Measurements from ENCODE around the gene UBE2G1.

The UBE2G1 gene

DNA sequence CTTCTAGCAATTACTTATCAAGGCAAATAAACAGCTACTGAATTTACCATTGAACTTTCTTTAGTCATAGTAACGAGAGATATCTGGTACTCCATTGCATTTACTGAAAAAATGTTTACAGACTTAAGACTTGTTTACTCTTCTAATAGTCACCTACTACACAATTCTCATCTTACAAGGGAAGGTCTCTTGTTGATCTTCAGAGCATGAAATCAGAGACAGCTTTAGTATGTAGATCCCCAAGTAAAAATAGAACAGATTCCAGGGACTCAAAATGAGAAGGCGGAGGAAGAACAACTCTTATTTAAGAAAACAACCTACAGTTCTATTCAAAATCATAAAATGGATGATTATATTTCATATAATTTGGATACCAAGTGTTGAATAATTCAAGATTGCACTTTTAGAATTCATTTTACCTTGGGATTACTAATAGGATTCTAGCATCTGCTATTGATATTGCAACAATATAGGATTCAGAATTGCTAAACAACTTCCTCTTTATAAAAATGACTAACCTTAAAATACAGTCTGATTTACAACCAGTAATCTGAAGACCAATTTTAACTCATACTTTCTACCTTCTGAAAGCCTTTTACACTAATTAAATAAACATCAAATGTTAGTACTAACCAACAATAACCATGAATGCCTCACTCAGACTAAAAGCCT is 20.8 kb downstream of the UBE2G1 start:
- Histone ChIP-seq H3K4me1 (ENCODE audit: control insufficient read depth, insufficient read depth, low read length) (peaks cover 14% of the 10 kb centered on the region), H3K4me3 (ENCODE audit: low read depth, low read length) (no peak overlapping the region), H3K9ac (ENCODE audit: low read depth, low read length) (no peak overlapping the region), H3K36me3 (ENCODE audit: control insufficient read depth, insufficient read depth, low read length) (no peaks in the 10 kb centered on the region), H3K27me3 (ENCODE audit: control insufficient read depth, insufficient read depth, low read length) (no peaks in the 10 kb centered on the region), H3K9me3 (ENCODE audit: control insufficient read depth, insufficient read depth, low read length) (no peaks in the 10 kb centered on the region)

- Histone ChIP-seq H3K9me3 (ENCODE audit: control insufficient read depth, insufficient read depth, low read length) (no peaks in the 10 kb centered on the region), H3K27me3 (ENCODE audit: control insufficient read depth, insufficient read depth, low read length) (no peaks in the 10 kb centered on the region), H3K36me3 (ENCODE audit: control insufficient read depth, insufficient read depth, low read length) (no peaks in the 10 kb centered on the region), H3K9ac (ENCODE audit: low read depth, low read length) (no peak overlapping the region), H3K4me3 (ENCODE audit: low read depth, low read length) (no peak overlapping the region), H3K4me1 (ENCODE audit: control insufficient read depth, insufficient read depth, low read length) (peaks cover 14% of the 10 kb centered on the region)
Observed at GRCh38 chr17:4344926-4345325, 21.5 kb downstream of the UBE2G1 start.

GRCh38 chr17:4342535-4342934 is 23.9 kb downstream of the UBE2G1 start:
- peaks cover 14% of the 10 kb centered on the region for H3K4me1 ChIP-seq (ENCODE audit: control insufficient read depth, insufficient read depth, low read length)
- no peak overlapping the region for H3K9ac ChIP-seq (ENCODE audit: low read depth, low read length)
- H3K27me3 ChIP-seq (ENCODE audit: control insufficient read depth, insufficient read depth, low read length) = no peaks in the 10 kb centered on the region
- H3K4me3 ChIP-seq (ENCODE audit: low read depth, low read length) = no peak overlapping the region
- H3K36me3 ChIP-seq (ENCODE audit: control insufficient read depth, insufficient read depth, low read length) = no peaks in the 10 kb centered on the region
- H3K9me3 ChIP-seq (ENCODE audit: control insufficient read depth, insufficient read depth, low read length) = no peaks in the 10 kb centered on the region

- Histone ChIP-seq H3K4me3 (ENCODE audit: low read depth, low read length) (no peak overlapping the region), H3K9ac (ENCODE audit: low read depth, low read length) (no peak overlapping the region), H3K4me1 (ENCODE audit: control insufficient read depth, insufficient read depth, low read length) (peaks cover 14% of the 10 kb centered on the region)
Observed at GRCh38 chr17:4341616-4341977, 24.9 kb downstream of the UBE2G1 start.

GRCh38 chr17:4340914-4341615 is 25.4 kb downstream of the UBE2G1 start:
- no peaks in the 10 kb centered on the region for H3K9me3 ChIP-seq (ENCODE audit: control insufficient read depth, insufficient read depth, low read length)
- H3K9ac ChIP-seq (ENCODE audit: low read depth, low read length) = no peak overlapping the region
- peaks cover 12% of the 10 kb centered on the region for H3K4me1 ChIP-seq (ENCODE audit: control insufficient read depth, insufficient read depth, low read length)
- H3K4me3 ChIP-seq (ENCODE audit: low read depth, low read length) = no peak overlapping the region
- no peaks in the 10 kb centered on the region for H3K27me3 ChIP-seq (ENCODE audit: control insufficient read depth, insufficient read depth, low read length)
- H3K36me3 ChIP-seq (ENCODE audit: control insufficient read depth, insufficient read depth, low read length) = no peaks in the 10 kb centered on the region

More at GRCh38 chr17:4341616-4341977, 24.9 kb downstream of the UBE2G1 start:
- no peaks in the 10 kb centered on the region for H3K36me3 ChIP-seq (ENCODE audit: control insufficient read depth, insufficient read depth, low read length)
- no peaks in the 10 kb centered on the region for H3K9me3 ChIP-seq (ENCODE audit: control insufficient read depth, insufficient read depth, low read length)
- H3K27me3 ChIP-seq (ENCODE audit: control insufficient read depth, insufficient read depth, low read length) = no peaks in the 10 kb centered on the region

- Histone ChIP-seq H3K27me3 (ENCODE audit: control insufficient read depth, insufficient read depth, low read length) (no peaks in the 10 kb centered on the region), H3K4me3 (ENCODE audit: low read depth, low read length) (no peak overlapping the region), H3K4me1 (ENCODE audit: control insufficient read depth, insufficient read depth, low read length) (peaks cover 11% of the 10 kb centered on the region), H3K9ac (ENCODE audit: low read depth, low read length) (no peak overlapping the region), H3K36me3 (ENCODE audit: control insufficient read depth, insufficient read depth, low read length) (no peaks in the 10 kb centered on the region), H3K9me3 (ENCODE audit: control insufficient read depth, insufficient read depth, low read length) (no peaks in the 10 kb centered on the region)
Observed at GRCh38 chr17:4334776-4335584, 31.5 kb downstream of the UBE2G1 start.

DNA sequence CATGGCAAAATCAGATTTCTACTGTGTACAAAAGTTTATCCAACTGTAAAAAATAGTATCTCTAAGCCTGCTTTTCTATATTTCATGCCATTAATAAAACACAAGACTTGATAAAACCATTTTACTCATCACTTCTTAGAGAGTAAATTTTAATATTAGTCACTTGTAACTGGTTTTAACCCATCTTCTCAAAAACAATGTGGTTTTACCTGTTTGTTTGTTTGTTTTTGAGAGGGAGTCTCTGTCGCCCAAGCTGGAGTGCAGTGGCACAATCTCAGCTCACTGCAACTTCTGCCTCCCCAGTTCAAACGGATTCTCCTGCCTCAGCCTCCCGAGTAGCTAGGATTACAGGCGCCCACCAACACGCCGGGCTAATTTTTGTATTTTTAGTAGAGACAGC is 32.1 kb downstream of the UBE2G1 start:
- H3K4me1 ChIP-seq (ENCODE audit: control insufficient read depth, insufficient read depth, low read length) = peaks cover 14% of the 10 kb centered on the region
- no peak overlapping the region for H3K9ac ChIP-seq (ENCODE audit: low read depth, low read length)
- no peaks in the 10 kb centered on the region for H3K36me3 ChIP-seq (ENCODE audit: control insufficient read depth, insufficient read depth, low read length)
- no peak overlapping the region for H3K4me3 ChIP-seq (ENCODE audit: low read depth, low read length)
- H3K27me3 ChIP-seq (ENCODE audit: control insufficient read depth, insufficient read depth, low read length) = no peaks in the 10 kb centered on the region
- H3K9me3 ChIP-seq (ENCODE audit: control insufficient read depth, insufficient read depth, low read length) = no peaks in the 10 kb centered on the region

DNA sequence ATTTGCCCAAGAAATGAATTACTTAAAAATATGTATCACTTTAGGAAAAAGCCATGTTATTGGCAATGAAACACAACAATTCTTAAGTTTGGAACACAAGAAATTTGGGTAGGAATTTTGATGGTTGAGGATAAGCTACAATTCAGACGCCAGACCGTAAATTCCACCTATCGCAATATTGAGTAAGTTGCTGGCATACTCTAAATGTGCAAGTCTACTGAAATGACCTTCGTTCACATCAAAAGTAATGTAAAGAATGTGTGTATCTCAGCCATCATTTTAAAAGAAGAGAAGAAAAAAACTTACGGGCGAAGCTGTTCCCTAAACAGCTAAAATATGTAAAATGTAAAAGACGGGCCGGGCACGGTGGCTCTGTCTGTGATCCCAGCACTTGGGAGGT is 33.4 kb downstream of the UBE2G1 start:
- no peaks in the 10 kb centered on the region for H3K9me3 ChIP-seq (ENCODE audit: control insufficient read depth, insufficient read depth, low read length)
- H3K36me3 ChIP-seq (ENCODE audit: control insufficient read depth, insufficient read depth, low read length) = no peaks in the 10 kb centered on the region
- no peak overlapping the region for H3K9ac ChIP-seq (ENCODE audit: low read depth, low read length)
- H3K27me3 ChIP-seq (ENCODE audit: control insufficient read depth, insufficient read depth, low read length) = no peaks in the 10 kb centered on the region
- peaks cover 18% of the 10 kb centered on the region for H3K4me1 ChIP-seq (ENCODE audit: control insufficient read depth, insufficient read depth, low read length)
- H3K4me3 ChIP-seq (ENCODE audit: low read depth, low read length) = no peak overlapping the region

DNA sequence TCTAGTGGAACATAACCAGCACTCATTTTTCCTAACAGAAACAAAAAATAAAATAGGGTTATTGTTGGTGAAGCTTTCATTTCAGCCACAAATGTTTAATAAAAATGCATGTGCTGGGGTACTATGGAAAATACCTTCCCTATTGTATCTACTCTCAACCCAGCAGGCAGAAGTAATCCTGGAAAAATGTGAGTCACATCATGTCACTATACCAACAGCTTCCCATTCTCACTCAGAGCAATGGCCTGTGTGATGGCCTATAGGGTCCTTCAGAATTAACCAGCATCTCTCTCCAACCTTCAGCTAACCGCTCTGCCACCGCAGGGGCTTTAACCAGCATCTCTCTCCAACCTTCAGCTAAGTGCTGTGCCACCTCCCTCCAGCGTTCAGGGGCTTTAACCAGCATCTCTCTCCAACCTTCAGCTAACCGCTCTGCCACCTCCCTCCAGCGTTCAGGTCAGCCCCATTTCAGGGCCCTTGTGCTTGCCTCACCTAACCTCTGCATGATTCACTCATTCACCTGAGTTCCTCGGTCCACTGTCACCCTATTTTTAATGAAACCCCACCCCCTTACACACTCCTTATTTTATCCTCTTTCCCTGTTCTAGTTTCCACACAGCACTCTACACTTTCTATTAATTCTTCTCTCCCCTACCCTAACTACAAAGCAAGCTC is 34.0 kb downstream of the UBE2G1 start:
- peaks cover 23% of the 10 kb centered on the region for H3K4me1 ChIP-seq (ENCODE audit: control insufficient read depth, insufficient read depth, low read length)
- H3K9me3 ChIP-seq (ENCODE audit: control insufficient read depth, insufficient read depth, low read length) = no peaks in the 10 kb centered on the region
- no peak overlapping the region for H3K9ac ChIP-seq (ENCODE audit: low read depth, low read length)
- no peaks in the 10 kb centered on the region for H3K27me3 ChIP-seq (ENCODE audit: control insufficient read depth, insufficient read depth, low read length)
- no peaks in the 10 kb centered on the region for H3K36me3 ChIP-seq (ENCODE audit: control insufficient read depth, insufficient read depth, low read length)
- H3K4me3 ChIP-seq (ENCODE audit: low read depth, low read length) = no peak overlapping the region

- Histone ChIP-seq H3K9ac (ENCODE audit: low read depth, low read length) (no peak overlapping the region), H3K9me3 (ENCODE audit: control insufficient read depth, insufficient read depth, low read length) (no peaks in the 10 kb centered on the region), H3K4me1 (ENCODE audit: control insufficient read depth, insufficient read depth, low read length) (peaks cover 23% of the 10 kb centered on the region), H3K36me3 (ENCODE audit: control insufficient read depth, insufficient read depth, low read length) (no peaks in the 10 kb centered on the region), H3K27me3 (ENCODE audit: control insufficient read depth, insufficient read depth, low read length) (no peaks in the 10 kb centered on the region), H3K4me3 (ENCODE audit: low read depth, low read length) (no peak overlapping the region)
Observed at GRCh38 chr17:4331614-4332013, 34.9 kb downstream of the UBE2G1 start.

- H3K4me1 ChIP-seq (ENCODE audit: control insufficient read depth, insufficient read depth, low read length) = peaks cover 23% of the 10 kb centered on the region
Observed at GRCh38 chr17:4329838-4330237, 36.6 kb downstream of the UBE2G1 start.

More at GRCh38 chr17:4329838-4330237, 36.6 kb downstream of the UBE2G1 start:
- Histone ChIP-seq H3K9ac (ENCODE audit: low read depth, low read length) (no peak overlapping the region), H3K9me3 (ENCODE audit: control insufficient read depth, insufficient read depth, low read length) (no peaks in the 10 kb centered on the region), H3K4me3 (ENCODE audit: low read depth, low read length) (no peak overlapping the region), H3K36me3 (ENCODE audit: control insufficient read depth, insufficient read depth, low read length) (no peaks in the 10 kb centered on the region), H3K27me3 (ENCODE audit: control insufficient read depth, insufficient read depth, low read length) (no peaks in the 10 kb centered on the region)
